Measurements from ENCODE around the gene CHEK2.
A peak's percentile ranks its signal among the peaks of the same experiment; 100 is the strongest.
"Not testable (repeated sequence)": the region's sequence is repeated elsewhere in the genome, so short reads cannot be mapped to it uniquely, and the experiment has no call there.

CHEK2 gene

GRCh38 chr22:28768701-28769393 is 27.2 kb upstream of the CHEK2 start:
- no peak overlapping the region for H3K27ac Mint-ChIP-seq (ENCODE audit: low read depth)
- H3K4me1 Mint-ChIP-seq: peaks cover 8% of the 10 kb centered on the region
- no peak overlapping the region for H3K4me3 Mint-ChIP-seq
- H3K27me3 Mint-ChIP-seq: no peaks in the 10 kb centered on the region
- DNase-seq (ENCODE audit: low spot score in 2 of 2): no peak
- H3K36me3 Mint-ChIP-seq (ENCODE audit: insufficient read depth): peaks cover 18% of the 10 kb centered on the region
- no peak for ATAC-seq (replicated peaks; ENCODE audit: extremely low read depth, poor library complexity, severe bottlenecking)
- H3K9me3 Mint-ChIP-seq: no peaks in the 10 kb centered on the region

- no peaks in the 10 kb centered on the region for H3K4me1 Mint-ChIP-seq
- H3K36me3 Mint-ChIP-seq (ENCODE audit: insufficient read depth): peaks cover 8% of the 10 kb centered on the region
- no peak overlapping the region for H3K4me3 Mint-ChIP-seq
- no peaks in the 10 kb centered on the region for H3K27me3 Mint-ChIP-seq
- DNase-seq (ENCODE audit: low spot score in 2 of 2) (no peak), ATAC-seq (replicated peaks; ENCODE audit: extremely low read depth, poor library complexity, severe bottlenecking) (no peak)
- H3K9me3 Mint-ChIP-seq: no peaks in the 10 kb centered on the region
- H3K27ac Mint-ChIP-seq (ENCODE audit: low read depth): no peak overlapping the region
Measured at GRCh38 chr22:28766628-28767027, 25.0 kb upstream of the CHEK2 start.

- not testable (repeated sequence) for H3K4me1 Mint-ChIP-seq; DNase-seq (ENCODE audit: low spot score in 2 of 2); H3K36me3 Mint-ChIP-seq (ENCODE audit: insufficient read depth); H3K27me3 Mint-ChIP-seq; H3K9me3 Mint-ChIP-seq; ATAC-seq (replicated peaks; ENCODE audit: extremely low read depth, poor library complexity, severe bottlenecking); H3K4me3 Mint-ChIP-seq; H3K27ac Mint-ChIP-seq (ENCODE audit: low read depth)
Measured at GRCh38 chr22:28762000-28762399, 20.4 kb upstream of the CHEK2 start.

- Mint-ChIP-seq H3K27ac (ENCODE audit: low read depth) (no peak overlapping the region), H3K4me3 (no peak overlapping the region), H3K27me3 (no peaks in the 10 kb centered on the region), H3K4me1 (no peaks in the 10 kb centered on the region), H3K9me3 (no peaks in the 10 kb centered on the region), H3K36me3 (ENCODE audit: insufficient read depth) (peaks cover 3% of the 10 kb centered on the region)
- no peak for ATAC-seq (replicated peaks; ENCODE audit: extremely low read depth, poor library complexity, severe bottlenecking)
- no peak for DNase-seq (ENCODE audit: low spot score in 2 of 2)
Measured at GRCh38 chr22:28761449-28761755, 19.8 kb upstream of the CHEK2 start.

- no peaks in the 10 kb centered on the region for H3K4me1 Mint-ChIP-seq
- H3K36me3 Mint-ChIP-seq (ENCODE audit: insufficient read depth): peaks cover 3% of the 10 kb centered on the region
- H3K4me3 Mint-ChIP-seq: no peak overlapping the region
- H3K27me3 Mint-ChIP-seq: no peaks in the 10 kb centered on the region
- ATAC-seq (replicated peaks; ENCODE audit: extremely low read depth, poor library complexity, severe bottlenecking) (no peak), DNase-seq (ENCODE audit: low spot score in 2 of 2) (no peak)
- no peaks in the 10 kb centered on the region for H3K9me3 Mint-ChIP-seq
- H3K27ac Mint-ChIP-seq (ENCODE audit: low read depth): no peak overlapping the region
Measured at GRCh38 chr22:28759861-28760560, 18.4 kb upstream of the CHEK2 start.

GRCh38 chr22:28754512-28754911 is 12.9 kb upstream of the CHEK2 start:
- H3K9me3 Mint-ChIP-seq; ATAC-seq (replicated peaks; ENCODE audit: extremely low read depth, poor library complexity, severe bottlenecking); H3K27ac Mint-ChIP-seq (ENCODE audit: low read depth); DNase-seq (ENCODE audit: low spot score in 2 of 2); H3K36me3 Mint-ChIP-seq (ENCODE audit: insufficient read depth); H3K27me3 Mint-ChIP-seq; H3K4me1 Mint-ChIP-seq; H3K4me3 Mint-ChIP-seq: not testable (repeated sequence)

GRCh38 chr22:28750471-28750881 is 8.9 kb upstream of the CHEK2 start:
- Mint-ChIP-seq H3K4me1 (peaks cover 15% of the 10 kb centered on the region), H3K27me3 (no peaks in the 10 kb centered on the region), H3K9me3 (no peaks in the 10 kb centered on the region), H3K4me3 (no peak overlapping the region), H3K36me3 (ENCODE audit: insufficient read depth) (peaks cover 25% of the 10 kb centered on the region), H3K27ac (ENCODE audit: low read depth) (no peak overlapping the region)
- no peak for ATAC-seq (replicated peaks; ENCODE audit: extremely low read depth, poor library complexity, severe bottlenecking)
- no peak for DNase-seq (ENCODE audit: low spot score in 2 of 2)

- Mint-ChIP-seq H3K36me3 (ENCODE audit: insufficient read depth) (peaks cover 36% of the 10 kb centered on the region), H3K27ac (ENCODE audit: low read depth) (no peak overlapping the region)
Measured at GRCh38 chr22:28743852-28744251, 2.2 kb upstream of the CHEK2 start.

GRCh38 chr22:28742562-28742962 is 942 bp upstream of the CHEK2 start:
- Mint-ChIP-seq H3K9me3 (no peaks in the 10 kb centered on the region), H3K4me3 (peak overlapping the region; percentile 78), H3K36me3 (ENCODE audit: insufficient read depth) (peaks cover 35% of the 10 kb centered on the region), H3K27ac (ENCODE audit: low read depth) (peak overlapping the region; percentile 84), H3K4me1 (peaks cover 20% of the 10 kb centered on the region), H3K27me3 (no peaks in the 10 kb centered on the region)
- ATAC-seq (replicated peaks; ENCODE audit: extremely low read depth, poor library complexity, severe bottlenecking) (no peak), DNase-seq (ENCODE audit: low spot score in 2 of 2) (no peak)

More at GRCh38 chr22:28743852-28744251, 2.2 kb upstream of the CHEK2 start:
- no peaks in the 10 kb centered on the region for H3K27me3 Mint-ChIP-seq
- ATAC-seq (replicated peaks; ENCODE audit: extremely low read depth, poor library complexity, severe bottlenecking) (no peak), DNase-seq (ENCODE audit: low spot score in 2 of 2) (no peak)
- no peaks in the 10 kb centered on the region for H3K9me3 Mint-ChIP-seq
- peaks cover 26% of the 10 kb centered on the region for H3K4me1 Mint-ChIP-seq
- peak overlapping the region; percentile 78 for H3K4me3 Mint-ChIP-seq

GRCh38 chr22:28741200-28741784 is 328 bp downstream of the CHEK2 start:
- Mint-ChIP-seq H3K4me3 (peak overlapping the region; percentile 78), H3K9me3 (no peaks in the 10 kb centered on the region), H3K36me3 (ENCODE audit: insufficient read depth) (peaks cover 29% of the 10 kb centered on the region), H3K27me3 (no peaks in the 10 kb centered on the region), H3K4me1 (peaks cover 20% of the 10 kb centered on the region), H3K27ac (ENCODE audit: low read depth) (peak overlapping the region; percentile 84)
- DNase-seq (ENCODE audit: low spot score in 2 of 2): no peak
- no peak for ATAC-seq (replicated peaks; ENCODE audit: extremely low read depth, poor library complexity, severe bottlenecking)

- H3K27ac Mint-ChIP-seq (ENCODE audit: low read depth); H3K9me3 Mint-ChIP-seq: not testable (repeated sequence)
- peaks cover 20% of the 10 kb centered on the region for H3K4me1 Mint-ChIP-seq
Measured at GRCh38 chr22:28738876-28739275, 2.7 kb downstream of the CHEK2 start.

GRCh38 chr22:28737701-28738100 is 3.9 kb downstream of the CHEK2 start:
- no peak overlapping the region for H3K27ac Mint-ChIP-seq (ENCODE audit: low read depth)
- no peaks in the 10 kb centered on the region for H3K9me3 Mint-ChIP-seq
- peaks cover 12% of the 10 kb centered on the region for H3K36me3 Mint-ChIP-seq (ENCODE audit: insufficient read depth)
- DNase-seq (ENCODE audit: low spot score in 2 of 2) (no peak), ATAC-seq (replicated peaks; ENCODE audit: extremely low read depth, poor library complexity, severe bottlenecking) (no peak)
- H3K4me3 Mint-ChIP-seq: no peak overlapping the region
- H3K27me3 Mint-ChIP-seq: no peaks in the 10 kb centered on the region
- peaks cover 14% of the 10 kb centered on the region for H3K4me1 Mint-ChIP-seq

More at GRCh38 chr22:28738876-28739275, 2.7 kb downstream of the CHEK2 start:
- ATAC-seq (replicated peaks; ENCODE audit: extremely low read depth, poor library complexity, severe bottlenecking); H3K4me3 Mint-ChIP-seq; H3K27me3 Mint-ChIP-seq; DNase-seq (ENCODE audit: low spot score in 2 of 2): not testable (repeated sequence)
- H3K36me3 Mint-ChIP-seq (ENCODE audit: insufficient read depth): peaks cover 11% of the 10 kb centered on the region
